HFF-Myc (cell line): Measurements from ENCODE around the gene CDC42SE2.

Source experiments
- DNase-seq: peaks from one replicate; pipeline ENCODE4 v3.0.0-alpha.2; 2011; ENCODE audit warnings: low read depth; ENCODE audit errors: extremely low read depth
- H3K4me3 ChIP-seq: replicated peaks from 2 replicates; pipeline ENCODE4 v1.5.1; 2011; ENCODE audit warnings: low read depth, mild to moderate bottlenecking, control low read depth, low read length
- TF ChIP-seq, protein P1 (sequence below): IDR thresholded peaks from 2 replicates; pipeline ENCODE4 v1.5.1; 2012; ENCODE audit warnings: mild to moderate bottlenecking, low read depth, low read length, control low read depth; ENCODE audit errors: missing control alignments

Gene CDC42SE2

GRCh38 chr5:131426011-131426410, 162.2 kb downstream of the CDC42SE2 start:
- H3K4me3 ChIP-seq = no peak overlapping the region
- TF ChIP-seq, protein P1, sequence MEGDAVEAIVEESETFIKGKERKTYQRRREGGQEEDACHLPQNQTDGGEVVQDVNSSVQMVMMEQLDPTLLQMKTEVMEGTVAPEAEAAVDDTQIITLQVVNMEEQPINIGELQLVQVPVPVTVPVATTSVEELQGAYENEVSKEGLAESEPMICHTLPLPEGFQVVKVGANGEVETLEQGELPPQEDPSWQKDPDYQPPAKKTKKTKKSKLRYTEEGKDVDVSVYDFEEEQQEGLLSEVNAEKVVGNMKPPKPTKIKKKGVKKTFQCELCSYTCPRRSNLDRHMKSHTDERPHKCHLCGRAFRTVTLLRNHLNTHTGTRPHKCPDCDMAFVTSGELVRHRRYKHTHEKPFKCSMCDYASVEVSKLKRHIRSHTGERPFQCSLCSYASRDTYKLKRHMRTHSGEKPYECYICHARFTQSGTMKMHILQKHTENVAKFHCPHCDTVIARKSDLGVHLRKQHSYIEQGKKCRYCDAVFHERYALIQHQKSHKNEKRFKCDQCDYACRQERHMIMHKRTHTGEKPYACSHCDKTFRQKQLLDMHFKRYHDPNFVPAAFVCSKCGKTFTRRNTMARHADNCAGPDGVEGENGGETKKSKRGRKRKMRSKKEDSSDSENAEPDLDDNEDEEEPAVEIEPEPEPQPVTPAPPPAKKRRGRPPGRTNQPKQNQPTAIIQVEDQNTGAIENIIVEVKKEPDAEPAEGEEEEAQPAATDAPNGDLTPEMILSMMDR = no peak
- no peak for DNase-seq

DNA sequence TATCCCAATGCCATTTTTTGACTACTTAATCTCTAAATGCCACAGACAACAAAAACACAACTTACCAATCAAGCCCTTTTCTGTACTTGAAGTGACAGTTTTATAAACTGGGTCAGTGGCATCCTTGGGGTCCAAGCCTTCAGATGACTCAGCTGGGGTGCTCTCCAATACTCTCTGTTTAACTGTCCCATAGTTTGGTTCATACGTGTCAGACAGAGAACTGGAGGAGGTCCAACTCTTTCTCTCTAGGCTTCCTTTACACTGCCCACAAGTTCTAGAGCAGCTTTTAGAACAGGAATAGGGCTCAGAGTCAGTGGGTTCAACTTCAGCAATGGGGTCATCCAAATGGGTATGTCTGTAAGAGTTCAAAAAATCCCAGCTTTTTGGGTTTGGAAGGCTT, 166.9 kb downstream of the CDC42SE2 start:
- TF ChIP-seq, protein P1 = no peak
- no peak overlapping the region for H3K4me3 ChIP-seq
- DNase-seq = no peak

DNA sequence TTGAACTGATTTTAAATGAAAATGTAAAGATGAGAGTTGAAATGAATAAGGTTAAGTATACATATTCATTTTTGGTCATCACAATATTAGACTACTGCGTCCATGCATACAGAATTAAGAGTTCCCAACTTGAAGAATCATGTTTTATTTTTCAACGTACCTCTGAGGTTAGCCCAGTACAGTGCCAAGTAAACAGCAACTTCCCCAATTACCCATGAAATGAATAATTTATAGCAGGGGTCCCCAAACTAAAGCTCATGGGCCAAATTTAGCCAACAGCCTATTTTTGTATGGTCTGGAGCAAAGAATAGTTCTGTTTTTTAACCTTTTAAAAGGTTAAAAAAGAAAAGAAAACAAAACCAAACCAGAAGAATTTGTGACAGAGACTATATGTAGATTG, 167.9 kb downstream of the CDC42SE2 start:
- H3K4me3 ChIP-seq = no peak overlapping the region
- TF ChIP-seq, protein P1 = no peak
- DNase-seq = no peak

DNA sequence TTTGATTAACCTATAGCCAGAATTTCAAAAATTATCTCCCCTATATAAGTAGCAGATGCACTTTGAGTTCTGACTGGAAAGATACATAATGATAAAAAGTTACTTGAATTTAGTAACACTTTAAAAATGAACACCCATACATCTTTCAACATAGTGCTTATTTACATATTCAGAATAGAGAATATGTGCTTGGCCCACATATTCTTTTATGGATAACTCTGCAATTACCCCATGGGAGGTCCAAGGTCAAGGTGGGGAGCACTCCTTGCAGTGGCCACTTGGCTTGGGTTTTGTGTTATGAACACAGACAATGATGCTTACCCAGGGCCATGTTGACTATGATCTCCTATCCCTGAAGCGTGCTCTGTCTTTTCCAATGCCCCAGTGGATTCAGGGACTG, 169.3 kb downstream of the CDC42SE2 start:
- no peak for DNase-seq
- TF ChIP-seq, protein P1 = no peak
- H3K4me3 ChIP-seq = no peak overlapping the region

DNA sequence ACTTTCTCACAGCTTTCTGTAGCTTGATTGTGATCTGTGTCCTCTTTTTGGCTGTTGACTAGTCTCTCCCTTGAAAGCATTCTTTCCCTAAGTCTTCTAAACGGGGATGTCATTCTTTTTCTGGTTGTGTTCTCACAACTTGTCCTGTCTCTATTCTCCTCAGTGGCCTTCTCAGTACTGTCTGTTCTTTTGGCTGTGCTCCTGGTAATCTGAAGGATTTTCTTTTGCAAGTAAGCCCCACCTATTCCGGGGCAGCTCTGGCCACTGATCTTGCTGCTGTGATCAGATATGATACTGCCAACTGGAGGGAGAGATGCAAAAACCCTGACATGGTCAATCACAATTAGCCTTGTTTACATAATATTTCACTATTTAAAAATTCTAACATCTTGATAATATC, 172.2 kb downstream of the CDC42SE2 start:
- H3K4me3 ChIP-seq = no peak overlapping the region
- DNase-seq = no peak

GRCh38 chr5:131441184-131441583, 177.3 kb downstream of the CDC42SE2 start:
- TF ChIP-seq, protein P1 = no peak
- H3K4me3 ChIP-seq = no peak overlapping the region
- no peak for DNase-seq

More for the DNA sequence above, 172.2 kb downstream of the CDC42SE2 start:
- TF ChIP-seq, protein P1 = no peak
